BLaER1 treated with 17β-estradiol and CSF1 and Interleukin-3, amounts not matched to agents 10 nM and 100 nM (cell line): Measurements from ENCODE around the gene KCNQ2.

Experiments
- H3K27ac ChIP-seq, 11 experiments: shearing (Covaris generic); formaldehyde crosslinking; 2 replicates each; pipeline ENCODE4 v1.8.1; 2022
- H3K27me3 ChIP-seq, 11 experiments: shearing (Covaris generic); formaldehyde crosslinking; 2 replicates each; pipeline ENCODE4 v1.8.1; 2022
- H3K36me3 ChIP-seq, 11 experiments: shearing (Covaris generic); formaldehyde crosslinking; 2 replicates each; pipeline ENCODE4 v1.8.1; 2022
- H3K4me1 ChIP-seq, 10 experiments: shearing (Covaris generic); formaldehyde crosslinking; 2 replicates each; pipeline ENCODE4 v1.8.1; 2022
- H3K4me2 ChIP-seq, 11 experiments: shearing (Covaris generic); formaldehyde crosslinking; 2 replicates each; pipeline ENCODE4 v1.8.1; 2022
- H3K4me3 ChIP-seq, 10 experiments: shearing (Covaris generic); formaldehyde crosslinking; 2 replicates each; pipeline ENCODE4 v1.8.1; 2022
- H3K9ac ChIP-seq, 11 experiments: shearing (Covaris generic); formaldehyde crosslinking; 2 replicates each; pipeline ENCODE4 v1.8.1; 2022
- H3K9me3 ChIP-seq, 11 experiments: shearing (Covaris generic); formaldehyde crosslinking; replicated peaks in 1 of 11; 2 replicates each; pipeline ENCODE4 v1.8.1; 2022
- H4K20me1 ChIP-seq, 11 experiments: shearing (Covaris generic); formaldehyde crosslinking; 2 replicates each; pipeline ENCODE4 v1.8.1; 2022
- Cebpa-rat ChIP-seq, 11 experiments: shearing (Covaris generic); IDR thresholded peaks; 2 replicates each; pipeline ENCODE4 v1.8.1; 2022

Gene KCNQ2

DNA sequence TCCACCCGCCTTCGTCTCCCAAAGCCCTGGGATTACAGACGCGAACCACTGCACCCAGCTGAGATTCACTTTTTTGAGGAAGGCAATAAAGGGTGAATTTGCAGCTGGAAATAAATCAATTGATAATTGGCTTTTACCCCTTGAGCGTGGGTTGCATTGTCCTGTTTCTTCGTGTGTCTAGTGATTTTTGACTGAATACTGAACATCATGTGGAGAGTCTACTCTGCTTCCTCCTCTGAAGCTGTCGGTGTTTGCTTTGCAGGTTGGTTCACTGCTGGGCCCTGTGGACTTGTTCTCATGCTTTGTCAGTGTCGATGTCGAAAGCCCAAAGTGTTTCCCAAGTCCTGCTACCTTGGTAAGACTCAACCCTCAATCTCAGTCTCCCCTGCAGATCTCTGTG lies 32.2 kb upstream of the KCNQ2 start:
- peaks cover 18 to 34% (median 24%) of the 10 kb centered on the region in 11 experiments for H3K9me3 ChIP-seq
- H3K4me3 ChIP-seq = no peak overlapping the region
- peaks cover 0 to 51% (median 39%) of the 10 kb centered on the region in 10 experiments; a peak in 16 of 20 replicates for H3K4me1 ChIP-seq
- H3K27ac ChIP-seq = no peak overlapping the region
- no peak overlapping the region for H3K9ac ChIP-seq
- H3K4me2 ChIP-seq = no peak overlapping the region
- H3K27me3 ChIP-seq = peaks cover 0 to 11% (median 0%) of the 10 kb centered on the region in 11 experiments; a peak in 7 of 22 replicates
- H4K20me1 ChIP-seq = peaks cover 0 to 17% (median 0%) of the 10 kb centered on the region in 11 experiments; a peak in 4 of 22 replicates
- TF ChIP-seq Cebpa-rat (IDR thresholded peaks at IDR 0.05) = no peak
- no peaks in the 10 kb centered on the region for H3K36me3 ChIP-seq

DNA sequence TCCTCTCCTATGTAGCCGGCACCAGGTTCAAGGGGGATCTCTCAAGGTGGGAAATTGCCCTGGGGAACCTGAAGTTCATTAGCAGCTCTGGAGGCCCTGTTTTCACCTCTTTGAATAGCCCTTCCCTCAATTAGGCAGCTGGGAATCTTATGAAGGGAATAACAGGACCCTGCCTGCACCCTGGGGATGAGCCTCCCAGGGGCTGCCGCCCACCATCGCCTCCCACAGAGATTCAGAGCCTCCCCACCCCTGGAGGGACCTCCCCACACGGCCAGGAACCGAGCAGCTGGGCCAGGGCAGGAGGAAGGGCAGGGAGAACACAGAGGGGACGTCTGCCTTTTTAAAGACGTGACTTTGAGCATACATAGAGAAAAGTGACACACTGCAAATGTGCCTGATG lies 31.1 kb upstream of the KCNQ2 start:
- Histone ChIP-seq H3K9ac (no peak overlapping the region; a peak in 1 of 22 replicates), H3K36me3 (no peaks in the 10 kb centered on the region), H3K4me1 (peaks cover 0 to 56% (median 44%) of the 10 kb centered on the region in 10 experiments; a peak in 16 of 20 replicates), H3K4me3 (no peak overlapping the region), H4K20me1 (peaks cover 0 to 17% (median 0%) of the 10 kb centered on the region in 11 experiments; a peak in 4 of 22 replicates), H3K27ac (no peak overlapping the region), H3K4me2 (peak overlapping the region in 5 of 11 experiments; percentile 51 to 94 (median 88); a peak in 7 of 22 replicates), H3K27me3 (peaks cover 0 to 21% (median 1%) of the 10 kb centered on the region in 11 experiments; a peak in 11 of 22 replicates), H3K9me3 (peaks cover 18 to 34% (median 24%) of the 10 kb centered on the region in 11 experiments)
- TF ChIP-seq Cebpa-rat (IDR thresholded peaks at IDR 0.05) = no peak

GRCh38 chr20:63502671-63503172 lies 30.3 kb upstream of the KCNQ2 start:
- H3K27ac ChIP-seq = no peak overlapping the region
- peaks cover 5 to 55% (median 45%) of the 10 kb centered on the region in 10 experiments; a peak in 18 of 20 replicates for H3K4me1 ChIP-seq
- H3K36me3 ChIP-seq = no peaks in the 10 kb centered on the region
- H3K9ac ChIP-seq = peak overlapping the region in 3 of 11 experiments; percentile 18 to 52 (median 43); a peak in 4 of 22 replicates
- no peak overlapping the region for H3K4me3 ChIP-seq
- no peak for TF ChIP-seq Cebpa-rat (IDR thresholded peaks at IDR 0.05)
- H4K20me1 ChIP-seq = peaks cover 0 to 22% (median under 1%) of the 10 kb centered on the region in 11 experiments; a peak in 12 of 22 replicates
- peak overlapping the region in 9 of 11 experiments; percentile 37 to 94 (median 77); a peak in 17 of 22 replicates for H3K4me2 ChIP-seq
- H3K9me3 ChIP-seq = peaks cover 18 to 27% (median 24%) of the 10 kb centered on the region in 11 experiments
- H3K27me3 ChIP-seq = peaks cover 6 to 29% (median 9%) of the 10 kb centered on the region in 11 experiments

DNA sequence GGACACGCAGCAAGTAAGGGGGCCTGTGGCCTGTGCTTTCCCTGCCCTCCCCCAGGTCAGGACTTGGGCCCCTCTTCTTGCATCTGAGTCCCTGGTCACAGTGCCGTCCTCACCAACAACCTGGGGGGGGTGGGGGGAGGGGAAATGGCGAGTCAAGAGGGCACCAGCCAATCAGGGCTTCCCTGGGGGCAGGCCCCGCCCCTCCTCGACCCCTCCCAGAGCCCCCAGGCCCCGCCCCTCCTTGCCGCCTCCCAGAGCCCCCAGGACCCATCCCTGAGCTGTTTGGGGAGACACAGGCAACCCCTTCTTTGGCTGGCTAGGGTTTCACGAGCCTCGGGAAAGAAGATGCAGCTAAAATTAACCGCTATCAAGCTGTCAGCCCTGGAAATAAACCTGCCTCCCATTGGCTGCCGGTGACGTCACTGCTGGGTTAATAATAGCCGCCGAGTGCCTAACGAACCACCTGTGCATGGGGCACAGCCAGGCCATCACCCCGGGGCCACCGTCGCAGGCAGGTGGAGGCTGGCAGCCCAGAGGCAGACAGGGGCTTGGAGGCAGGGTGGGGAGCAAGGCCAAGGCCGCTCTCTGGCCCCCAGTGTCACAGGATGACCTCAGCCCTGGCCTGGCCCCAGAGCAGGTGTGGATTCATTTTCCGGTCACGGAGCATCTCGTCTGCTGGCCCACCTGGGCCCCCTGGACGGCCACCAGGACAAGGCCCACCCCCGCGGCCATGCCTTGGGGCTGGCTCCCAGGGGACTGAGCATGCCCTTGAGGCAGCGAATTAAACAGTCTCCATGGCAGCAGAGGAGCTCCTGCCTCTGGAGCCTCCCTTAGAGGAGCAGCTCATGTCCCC lies 29.6 kb upstream of the KCNQ2 start:
- peaks cover 5 to 61% (median 51%) of the 10 kb centered on the region in 10 experiments; a peak in 18 of 20 replicates for H3K4me1 ChIP-seq
- peaks cover 18 to 27% (median 24%) of the 10 kb centered on the region in 11 experiments for H3K9me3 ChIP-seq
- peak overlapping the region in 3 of 11 experiments; percentile 18 to 52 (median 43); a peak in 4 of 22 replicates for H3K9ac ChIP-seq
- H4K20me1 ChIP-seq = peaks cover 0 to 29% (median 8%) of the 10 kb centered on the region in 11 experiments; a peak in 14 of 22 replicates
- H3K4me2 ChIP-seq = peak overlapping the region in 9 of 11 experiments; percentile 37 to 94 (median 77); a peak in 17 of 22 replicates
- no peaks in the 10 kb centered on the region for H3K36me3 ChIP-seq
- no peak for TF ChIP-seq Cebpa-rat (IDR thresholded peaks at IDR 0.05)
- peaks cover 13 to 36% (median 16%) of the 10 kb centered on the region in 11 experiments for H3K27me3 ChIP-seq
- 0 out of 20 replicates have a peak overlapping the region, but pooled peaks of 1 of the 10 experiments have one; percentile 27 for H3K4me3 ChIP-seq
- H3K27ac ChIP-seq = no peak overlapping the region

DNA sequence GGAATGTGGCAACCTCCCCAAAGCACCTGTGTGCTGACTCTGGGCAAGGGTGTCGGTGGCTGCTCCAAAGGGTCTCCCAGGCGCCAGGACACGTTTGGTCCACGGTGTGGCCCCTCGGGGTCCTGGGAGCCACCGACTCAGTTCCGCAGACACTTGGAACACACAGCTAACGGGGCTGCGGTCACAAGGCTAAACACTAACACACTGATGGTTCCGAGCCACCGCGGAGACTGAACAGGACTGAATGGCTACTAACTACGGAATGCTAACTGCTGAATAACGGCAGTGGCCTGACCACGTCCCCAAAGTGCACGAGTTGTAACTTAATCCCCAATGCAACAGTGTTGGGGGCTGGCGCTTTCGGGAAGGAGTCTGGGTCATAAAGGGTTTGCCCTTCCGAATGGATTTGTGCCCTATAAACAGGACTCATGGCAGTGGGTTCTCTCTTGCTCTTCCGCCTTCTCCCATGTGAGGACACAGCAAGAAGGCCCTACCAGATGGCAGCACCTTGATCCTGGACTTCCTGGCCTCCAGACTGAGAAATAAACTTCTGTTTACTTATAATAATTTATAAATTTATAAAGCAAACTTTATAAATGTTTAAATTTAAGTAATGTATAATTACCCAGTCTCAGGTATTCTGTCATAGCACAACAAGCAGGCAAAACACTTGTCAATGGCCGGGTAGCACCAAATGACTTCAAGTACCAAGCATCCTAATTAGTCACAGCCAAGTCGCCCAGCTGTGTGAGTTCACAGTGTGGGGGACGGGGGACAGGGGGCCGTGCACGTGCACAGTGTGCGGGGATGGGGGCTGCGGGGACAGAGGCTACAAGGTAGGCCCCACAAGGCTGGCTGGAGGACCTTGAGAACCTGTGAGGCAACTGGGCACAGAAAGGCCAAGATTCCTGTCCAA lies 28.7 kb upstream of the KCNQ2 start:
- Histone ChIP-seq H3K4me1 (peaks cover 5 to 70% (median 59%) of the 10 kb centered on the region in 10 experiments; a peak in 18 of 20 replicates), H3K4me3 (no peak overlapping the region), H3K27ac (no peak overlapping the region), H3K4me2 (peak overlapping the region in 8 of 11 experiments; percentile 33 to 94 (median 82); a peak in 13 of 22 replicates), H3K9ac (no peak overlapping the region), H4K20me1 (peaks cover 0 to 36% (median 16%) of the 10 kb centered on the region in 11 experiments; a peak in 16 of 22 replicates), H3K27me3 (peaks cover 15 to 44% (median 23%) of the 10 kb centered on the region in 11 experiments), H3K9me3 (peaks cover 18 to 25% (median 22%) of the 10 kb centered on the region in 11 experiments), H3K36me3 (no peaks in the 10 kb centered on the region)
- no peak for TF ChIP-seq Cebpa-rat (IDR thresholded peaks at IDR 0.05)

DNA sequence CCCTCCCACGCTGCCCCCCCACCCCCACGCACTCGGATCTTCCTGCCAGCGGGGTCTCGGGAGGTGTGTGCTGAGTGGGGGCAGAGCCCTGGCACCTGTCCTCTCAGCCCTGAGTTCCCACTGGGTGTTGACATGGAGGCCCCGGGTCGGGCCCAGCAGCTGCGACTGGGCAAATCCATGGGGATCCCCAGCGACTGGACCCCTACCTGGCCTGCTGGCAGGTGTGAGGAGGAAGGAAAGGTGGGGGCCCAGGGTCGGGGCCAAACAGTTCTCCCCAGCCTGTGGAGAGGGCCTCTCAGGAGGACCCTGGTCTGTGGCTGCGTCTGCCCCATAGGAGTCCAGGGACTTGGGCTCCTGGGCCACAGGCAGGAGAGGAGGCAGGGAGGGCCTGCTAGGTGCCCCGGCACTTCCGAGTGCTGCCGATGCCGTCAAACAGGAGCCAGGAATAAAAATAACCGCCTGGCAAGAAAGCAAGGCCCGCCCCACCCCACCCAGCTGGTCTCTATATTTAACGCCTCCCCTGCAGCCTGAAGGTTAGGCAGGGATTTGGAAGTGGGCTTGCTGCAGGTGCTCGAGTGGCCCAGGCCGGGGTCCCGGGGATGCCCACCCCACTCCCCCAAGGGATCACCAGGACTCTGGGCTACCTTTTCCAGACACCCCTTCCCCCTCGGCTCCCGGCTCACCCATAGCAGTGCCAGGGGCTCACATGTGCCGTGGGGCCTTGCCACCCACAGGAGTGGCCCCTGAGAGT lies 27.9 kb upstream of the KCNQ2 start:
- TF ChIP-seq Cebpa-rat (IDR thresholded peaks at IDR 0.05) = no peak
- H3K36me3 ChIP-seq = peaks cover 0 to 5% (median 0%) of the 10 kb centered on the region in 11 experiments; a peak in 4 of 22 replicates
- H3K4me3 ChIP-seq = no peak overlapping the region
- no peak overlapping the region for H3K27ac ChIP-seq
- no peak overlapping the region for H3K9ac ChIP-seq
- peaks cover 12 to 17% (median 14%) of the 10 kb centered on the region in 11 experiments for H3K9me3 ChIP-seq
- peaks cover 0 to 44% (median 25%) of the 10 kb centered on the region in 11 experiments; a peak in 16 of 22 replicates for H4K20me1 ChIP-seq
- peaks cover 5 to 74% (median 60%) of the 10 kb centered on the region in 10 experiments; a peak in 18 of 20 replicates for H3K4me1 ChIP-seq
- H3K27me3 ChIP-seq = peaks cover 15 to 44% (median 23%) of the 10 kb centered on the region in 11 experiments
- H3K4me2 ChIP-seq = peak overlapping the region in 8 of 11 experiments; percentile 77 to 97 (median 93); a peak in 14 of 22 replicates

DNA sequence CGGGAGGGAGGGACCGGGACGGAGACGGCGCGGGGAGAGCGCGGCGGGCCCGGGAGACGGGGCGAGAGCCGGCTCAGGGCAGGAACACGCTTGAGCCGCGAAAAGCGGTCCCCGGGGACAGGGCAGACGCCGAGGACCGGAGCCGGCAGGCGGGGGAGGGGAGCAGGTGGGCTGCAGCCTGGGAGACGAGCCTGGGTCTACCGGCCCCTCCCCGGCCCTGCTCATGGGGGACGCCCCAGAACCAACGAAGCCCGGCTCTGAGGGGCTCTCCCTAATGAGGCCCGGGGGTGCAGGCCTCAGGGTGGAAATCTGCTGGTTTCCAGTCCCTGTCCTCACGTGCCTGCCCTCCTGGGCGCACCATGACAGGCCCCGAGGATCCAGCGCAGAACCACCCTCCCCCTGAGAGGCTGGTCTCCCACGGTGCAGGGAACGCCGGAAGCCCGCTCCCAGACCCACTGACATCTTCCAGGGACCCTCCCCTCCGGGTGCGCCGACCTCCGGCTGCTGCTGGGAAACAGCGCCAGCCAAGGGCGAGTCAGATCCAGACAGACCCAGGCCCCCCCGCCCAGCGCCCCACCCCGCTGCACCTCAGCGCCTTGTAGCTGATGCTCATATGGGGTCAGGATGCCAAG lies 27.0 kb upstream of the KCNQ2 start:
- Histone ChIP-seq H3K4me1 (peaks cover 5 to 74% (median 60%) of the 10 kb centered on the region in 10 experiments; a peak in 18 of 20 replicates), H4K20me1 (peaks cover 0 to 53% (median 27%) of the 10 kb centered on the region in 11 experiments; a peak in 16 of 22 replicates), H3K9ac (peak overlapping the region in 6 of 11 experiments; percentile 36 to 72 (median 64); a peak in 10 of 22 replicates), H3K4me3 (peak overlapping the region; percentile 48 to 73 (median 59); a peak in 19 of 20 replicates), H3K9me3 (peaks cover 3 to 8% (median 6%) of the 10 kb centered on the region in 11 experiments), H3K27me3 (peaks cover 15 to 44% (median 23%) of the 10 kb centered on the region in 11 experiments), H3K4me2 (peak overlapping the region; percentile 77 to 97 (median 93)), H3K36me3 (peaks cover 0 to 13% (median 0%) of the 10 kb centered on the region in 11 experiments; a peak in 8 of 22 replicates), H3K27ac (peak overlapping the region in 1 of 11 experiments; percentile 50; a peak in 1 of 22 replicates)
- TF ChIP-seq Cebpa-rat (IDR thresholded peaks at IDR 0.05) = no peak
